ENCODE measurements around the gene MRPL48. TPM values are rescaled to one million over a fixed set of nuclear protein-coding genes. Genes with fewer than 3 reads are reported as not detected.

Gene MRPL48
- total and polyA plus RNA-seq, 8 donors: 28.9 to 56.8 (median 47.0) TPM

DNA sequence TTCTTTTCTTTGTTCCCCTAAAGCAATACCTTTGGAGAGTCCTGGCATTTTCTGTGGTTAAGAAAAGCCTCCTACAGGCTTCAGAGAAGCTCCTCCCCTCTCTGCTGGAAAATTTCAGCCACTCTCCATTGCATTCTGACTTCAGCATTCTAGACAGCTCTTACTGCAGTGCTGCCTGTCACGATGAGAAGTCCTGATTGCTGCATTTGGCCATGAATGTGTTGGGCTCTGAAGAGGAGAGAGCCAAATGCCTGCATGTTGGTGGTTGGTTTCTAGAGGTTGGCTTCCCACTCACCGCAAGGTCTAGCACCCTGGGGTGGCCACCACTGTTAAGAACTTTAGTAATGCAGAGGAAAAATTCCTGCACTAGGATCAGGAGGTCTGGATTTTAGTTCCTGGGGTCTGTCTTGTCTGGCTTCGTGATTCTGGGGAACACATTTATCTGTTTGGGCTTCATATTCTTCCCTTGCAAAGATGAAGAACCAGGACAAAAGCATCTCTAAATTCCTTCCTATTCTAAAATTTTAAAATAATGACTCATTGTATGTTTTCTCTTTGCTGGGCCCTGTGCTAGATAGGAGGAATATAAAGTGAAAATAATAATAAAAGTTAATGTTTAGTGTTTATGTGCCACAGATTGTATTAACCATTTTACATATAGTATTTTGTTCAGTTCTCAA is 50.9 kb downstream of the MRPL48 start:
- no peaks in the 10 kb centered on the region for H3K27me3 ChIP-seq
- peak; percentile 35 for ATAC-seq
- peaks cover 0 to 20% of the 10 kb centered on the region in 2 donors for H3K36me3 ChIP-seq
- TF ChIP-seq, protein P1, sequence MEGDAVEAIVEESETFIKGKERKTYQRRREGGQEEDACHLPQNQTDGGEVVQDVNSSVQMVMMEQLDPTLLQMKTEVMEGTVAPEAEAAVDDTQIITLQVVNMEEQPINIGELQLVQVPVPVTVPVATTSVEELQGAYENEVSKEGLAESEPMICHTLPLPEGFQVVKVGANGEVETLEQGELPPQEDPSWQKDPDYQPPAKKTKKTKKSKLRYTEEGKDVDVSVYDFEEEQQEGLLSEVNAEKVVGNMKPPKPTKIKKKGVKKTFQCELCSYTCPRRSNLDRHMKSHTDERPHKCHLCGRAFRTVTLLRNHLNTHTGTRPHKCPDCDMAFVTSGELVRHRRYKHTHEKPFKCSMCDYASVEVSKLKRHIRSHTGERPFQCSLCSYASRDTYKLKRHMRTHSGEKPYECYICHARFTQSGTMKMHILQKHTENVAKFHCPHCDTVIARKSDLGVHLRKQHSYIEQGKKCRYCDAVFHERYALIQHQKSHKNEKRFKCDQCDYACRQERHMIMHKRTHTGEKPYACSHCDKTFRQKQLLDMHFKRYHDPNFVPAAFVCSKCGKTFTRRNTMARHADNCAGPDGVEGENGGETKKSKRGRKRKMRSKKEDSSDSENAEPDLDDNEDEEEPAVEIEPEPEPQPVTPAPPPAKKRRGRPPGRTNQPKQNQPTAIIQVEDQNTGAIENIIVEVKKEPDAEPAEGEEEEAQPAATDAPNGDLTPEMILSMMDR (IDR thresholded peaks at IDR 0.05): no peak
- H3K9me3 ChIP-seq: no peaks in the 10 kb centered on the region
- no peak overlapping the region for H3K27ac ChIP-seq
- intact Hi-C loops (cut with DNase I): no loop called here
- peaks cover 0 to 4% of the 10 kb centered on the region in 2 donors for H3K4me1 ChIP-seq
- H3K4me3 ChIP-seq: no peak overlapping the region
- no peak for DNase-seq

DNA sequence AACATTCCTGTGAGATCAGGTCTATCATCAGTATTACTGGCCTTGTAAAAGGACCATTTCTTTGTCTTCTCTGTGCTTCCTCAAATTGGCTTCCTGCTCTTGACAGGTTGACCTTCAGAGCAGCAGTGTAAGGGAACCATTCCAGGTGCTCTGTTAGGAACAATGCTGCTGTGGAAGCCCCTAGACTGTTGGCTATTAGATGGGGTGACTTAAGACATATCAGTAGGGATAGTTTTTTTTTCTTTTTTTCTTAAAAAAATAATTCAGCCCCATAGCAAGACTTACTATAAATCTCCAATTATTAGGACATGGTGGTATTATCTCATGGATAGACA is 51.4 kb downstream of the MRPL48 start:
- Histone ChIP-seq H3K36me3 (peaks cover 0 to 25% of the 10 kb centered on the region in 2 donors), H3K4me3 (no peak overlapping the region), H3K27ac (no peak overlapping the region), H3K4me1 (peaks cover 0 to 3% of the 10 kb centered on the region in 2 donors), H3K27me3 (no peaks in the 10 kb centered on the region), H3K9me3 (no peaks in the 10 kb centered on the region)
- TF ChIP-seq, protein P1 (IDR thresholded peaks at IDR 0.05): no peak
- DNase-seq: no peak
- intact Hi-C loops (cut with DNase I): no loop called here
- ATAC-seq: no peak

DNA sequence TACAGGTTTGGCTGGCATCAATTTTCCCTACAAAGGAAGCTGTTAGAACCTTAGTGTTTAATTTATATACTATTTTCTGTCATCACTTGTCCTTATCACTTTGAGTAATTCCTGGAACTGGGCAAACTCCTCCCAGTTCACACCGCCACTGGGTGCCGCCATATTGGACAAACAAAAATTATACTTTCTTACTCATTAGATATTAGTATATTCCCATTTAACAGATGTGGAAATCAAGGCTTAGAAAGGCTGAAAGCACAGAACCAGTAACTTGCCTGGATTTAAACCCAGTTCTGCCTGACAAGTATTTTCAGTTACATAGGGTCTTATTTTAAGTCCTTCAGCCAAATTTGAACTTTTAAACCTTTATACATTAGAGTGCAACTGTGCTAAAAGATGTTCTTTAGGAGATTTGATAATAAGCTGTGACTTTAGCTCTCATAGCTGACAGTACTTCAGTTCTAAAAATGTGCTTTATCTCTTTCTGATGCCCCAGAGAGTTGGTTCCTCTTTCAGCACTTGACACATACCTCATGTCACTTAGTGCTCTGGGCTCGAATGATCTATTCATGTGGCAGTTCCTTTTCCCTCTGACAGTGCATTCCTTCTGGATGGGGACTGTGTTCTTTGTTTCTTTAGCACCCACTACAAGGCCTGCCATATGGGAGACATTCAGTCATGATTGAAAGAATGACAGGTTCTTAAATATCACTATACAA is 63.5 kb downstream of the MRPL48 start:
- TF ChIP-seq, protein P1 (IDR thresholded peaks at IDR 0.05): no peak
- no peak overlapping the region for H3K27ac ChIP-seq
- H3K4me1 ChIP-seq: no peaks in the 10 kb centered on the region
- ATAC-seq (peak; percentile 12), DNase-seq (no peak)
- no peaks in the 10 kb centered on the region for H3K9me3 ChIP-seq
- no peak overlapping the region for H3K4me3 ChIP-seq
- H3K36me3 ChIP-seq: peaks cover 0 to 14% of the 10 kb centered on the region in 2 donors
- no peaks in the 10 kb centered on the region for H3K27me3 ChIP-seq
- intact Hi-C loops (cut with DNase I): no loop called here

DNA sequence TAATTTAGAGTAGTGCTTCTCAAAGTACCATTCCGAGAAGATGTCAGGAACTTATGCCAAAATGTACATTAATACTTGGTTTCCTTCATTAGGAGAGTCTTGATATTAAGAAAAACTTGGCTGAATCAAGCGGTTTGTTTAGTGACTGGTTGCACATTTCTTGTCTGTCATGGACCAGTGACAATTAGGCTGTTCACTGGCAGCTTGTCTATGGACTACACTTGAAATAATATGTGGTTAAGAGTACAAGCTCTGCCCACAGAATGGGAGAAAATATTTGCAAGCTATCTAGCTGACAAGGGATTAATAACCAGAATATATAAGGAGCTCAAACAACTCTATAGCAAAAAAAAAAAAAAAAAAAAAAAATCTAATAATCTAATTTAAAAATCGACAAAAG is 64.4 kb downstream of the MRPL48 start:
- TF ChIP-seq, protein P1 (IDR thresholded peaks at IDR 0.05): no peak
- H3K27me3 ChIP-seq: no peaks in the 10 kb centered on the region
- no peak for DNase-seq
- H3K9me3 ChIP-seq: no peaks in the 10 kb centered on the region
- intact Hi-C loops (cut with DNase I): no loop called here
- peaks cover 0 to 14% of the 10 kb centered on the region in 2 donors for H3K36me3 ChIP-seq
- no peak overlapping the region for H3K4me3 ChIP-seq
- H3K4me1 ChIP-seq: no peaks in the 10 kb centered on the region
- ATAC-seq: no peak
- H3K27ac ChIP-seq: no peak overlapping the region

DNA sequence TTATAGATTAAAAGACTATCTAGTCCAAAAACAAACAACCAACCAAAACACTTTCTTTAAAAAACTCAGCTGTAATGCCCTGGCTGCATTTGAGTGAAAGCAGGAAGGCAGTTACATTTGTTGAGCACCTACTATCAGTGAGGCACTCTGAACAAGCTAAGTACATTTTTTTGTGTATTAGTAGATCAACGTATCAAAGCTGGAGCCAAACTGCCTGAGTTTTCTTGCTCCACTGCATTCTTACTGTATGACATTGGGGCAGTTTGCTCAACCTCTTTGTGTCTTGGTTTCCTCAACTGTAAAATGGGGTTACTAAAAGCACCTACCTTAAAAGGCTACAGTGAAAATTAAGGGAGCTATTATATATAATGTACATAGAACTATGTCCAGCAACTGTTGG is 67.0 kb downstream of the MRPL48 start:
- intact Hi-C loops (cut with DNase I): no loop called here
- no peak overlapping the region for H3K4me3 ChIP-seq
- H3K4me1 ChIP-seq: no peaks in the 10 kb centered on the region
- no peak for ATAC-seq
- no peaks in the 10 kb centered on the region for H3K9me3 ChIP-seq
- peaks cover 0 to 12% of the 10 kb centered on the region in 2 donors for H3K36me3 ChIP-seq
- TF ChIP-seq, protein P1 (IDR thresholded peaks at IDR 0.05): no peak
- no peak overlapping the region for H3K27ac ChIP-seq
- DNase-seq: no peak
- H3K27me3 ChIP-seq: no peaks in the 10 kb centered on the region

Measured in left lung (tissue), 10 donors.